ENCODE results near the gene DNTT.

The DNTT gene

DNA sequence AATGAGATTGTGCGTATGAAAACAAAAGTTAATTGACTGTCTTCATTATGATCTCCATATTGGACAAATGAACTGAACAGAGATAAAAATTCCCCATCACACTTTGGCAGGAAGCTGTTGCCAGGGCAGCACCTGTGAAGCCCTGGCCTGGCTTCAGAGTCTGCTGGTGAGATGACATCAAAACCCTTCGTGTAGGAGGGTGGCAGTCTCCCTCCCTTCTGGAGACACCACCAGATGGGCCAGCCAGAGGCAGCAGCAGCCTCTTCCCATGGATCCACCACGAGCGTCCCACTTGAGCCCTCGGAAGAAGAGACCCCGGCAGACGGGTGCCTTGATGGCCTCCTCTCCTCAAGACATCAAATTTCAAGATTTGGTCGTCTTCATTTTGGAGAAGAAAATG lies at the start of gene DNTT:
DNTT (plus strand) TSS at position 205 of the 400 bp plus-strand sequence; CDS start at position 269, 64 bp downstream.
- no peak for DNase-seq

DNA sequence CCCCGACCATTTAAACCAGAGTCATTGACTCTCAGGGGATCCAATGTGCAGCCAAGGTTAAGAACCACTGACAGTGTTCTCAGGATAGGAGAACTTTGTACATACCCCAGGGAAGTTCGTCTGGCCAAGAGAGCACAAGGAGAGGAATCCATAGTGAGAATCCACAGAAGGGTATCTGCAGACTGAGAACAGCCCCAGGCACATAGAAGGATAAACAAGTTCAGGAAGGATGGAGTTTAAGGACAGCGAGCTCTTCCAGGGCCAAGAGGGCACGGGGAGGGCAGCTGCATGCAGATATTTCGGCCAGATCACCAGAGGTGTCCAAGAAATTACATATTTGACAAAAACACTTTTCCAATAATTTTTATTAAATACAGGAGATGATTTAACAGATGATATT lies 49.3 kb upstream of the DNTT start:
- DNase-seq: no peak

DNA sequence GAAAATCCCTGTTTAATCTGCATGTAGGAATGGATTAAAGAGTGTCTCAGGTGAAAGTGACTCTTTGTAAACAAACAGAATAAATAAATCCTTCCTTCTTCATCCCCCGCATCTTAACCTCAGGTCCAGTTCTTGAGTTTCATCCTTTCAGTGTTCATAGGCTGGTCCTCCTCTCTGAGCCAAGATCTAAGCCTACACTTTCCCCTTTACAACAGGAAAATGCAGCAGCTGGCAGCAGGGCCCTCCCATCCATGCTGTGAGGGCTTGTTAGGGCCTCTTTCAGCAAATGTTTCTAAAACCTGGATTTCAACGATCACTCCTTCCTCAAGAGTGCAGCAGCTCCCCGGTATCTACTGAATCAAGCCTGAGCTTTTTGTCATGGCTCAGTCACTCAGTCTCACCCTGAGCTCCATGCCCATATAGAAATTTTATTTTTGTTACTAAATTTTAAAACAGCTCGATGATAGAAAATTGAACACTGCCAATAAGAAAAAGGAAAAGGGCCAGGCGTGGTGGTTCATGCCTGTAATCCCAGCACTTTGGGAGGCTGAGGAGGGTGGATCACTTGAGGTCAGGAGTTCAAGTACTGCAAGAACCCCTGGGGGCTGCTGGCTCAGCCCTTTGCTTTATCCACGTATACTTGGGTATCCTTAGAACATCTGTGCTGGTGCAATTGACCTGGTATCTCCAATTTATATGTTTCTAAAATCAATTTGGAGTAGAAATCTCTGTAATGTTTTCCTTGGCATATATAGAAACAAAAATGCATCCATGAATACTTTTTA lies 48.5 kb upstream of the DNTT start:
- DNase-seq: no peak

DNA sequence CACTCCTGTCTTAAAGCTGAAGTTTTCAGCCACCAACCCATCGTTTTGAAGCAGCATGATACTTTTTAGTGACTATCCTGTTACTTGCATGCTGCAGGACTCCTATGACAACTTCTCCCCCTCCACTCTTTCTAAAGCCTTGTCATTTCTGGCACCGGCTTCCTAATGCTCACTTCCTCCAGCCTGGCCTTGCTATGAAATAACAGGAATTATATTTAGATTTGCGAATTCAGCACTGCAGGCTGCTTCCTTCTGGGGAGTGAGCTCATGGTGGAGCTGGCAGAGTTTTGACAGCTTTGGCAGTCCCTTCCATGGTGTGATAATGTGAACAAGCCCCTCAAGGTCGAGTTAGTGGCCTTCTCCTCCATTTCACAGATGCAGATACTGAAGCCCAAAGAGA lies 46.3 kb upstream of the DNTT start:
- no peak for DNase-seq

DNA sequence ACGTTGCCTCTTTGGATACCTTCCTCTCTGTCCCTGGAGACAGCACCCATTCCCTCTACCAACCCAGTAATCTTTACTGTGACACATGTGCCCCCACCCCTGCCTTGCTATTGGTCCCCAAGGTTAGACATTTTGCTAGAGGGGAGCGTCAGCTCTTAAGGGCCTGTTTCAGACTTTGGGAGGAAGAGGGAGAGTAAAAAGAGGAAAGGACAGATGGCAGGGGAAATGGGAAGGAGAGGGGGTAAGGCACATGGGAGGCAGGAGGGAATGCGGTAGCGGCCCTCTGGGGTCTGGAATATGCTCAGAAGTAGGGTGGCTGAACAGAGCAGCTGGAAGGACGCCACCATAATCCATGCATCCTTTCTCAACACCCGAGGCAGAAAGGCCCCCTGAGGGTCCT lies 45.1 kb upstream of the DNTT start:
- no peak for DNase-seq

DNA sequence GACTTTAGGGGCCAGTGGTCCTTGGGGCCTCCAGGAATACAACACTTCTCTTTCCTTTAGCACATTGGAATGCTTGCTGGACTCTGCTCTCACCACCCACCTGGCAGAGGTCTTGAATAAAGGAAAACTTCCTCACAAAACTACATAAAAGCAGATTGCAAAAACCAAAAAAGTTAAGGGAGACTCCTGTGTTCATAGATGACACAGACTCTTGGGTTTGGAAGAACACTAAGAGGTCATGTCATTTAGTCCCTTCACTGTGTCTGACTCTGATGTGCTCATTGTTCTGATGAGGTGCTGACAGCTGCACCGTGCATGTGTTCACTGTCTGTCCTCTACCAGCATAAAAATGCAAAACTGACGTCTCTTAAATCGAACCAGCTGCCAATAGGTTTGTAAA lies 44.2 kb upstream of the DNTT start:
- no peak for DNase-seq

DNA sequence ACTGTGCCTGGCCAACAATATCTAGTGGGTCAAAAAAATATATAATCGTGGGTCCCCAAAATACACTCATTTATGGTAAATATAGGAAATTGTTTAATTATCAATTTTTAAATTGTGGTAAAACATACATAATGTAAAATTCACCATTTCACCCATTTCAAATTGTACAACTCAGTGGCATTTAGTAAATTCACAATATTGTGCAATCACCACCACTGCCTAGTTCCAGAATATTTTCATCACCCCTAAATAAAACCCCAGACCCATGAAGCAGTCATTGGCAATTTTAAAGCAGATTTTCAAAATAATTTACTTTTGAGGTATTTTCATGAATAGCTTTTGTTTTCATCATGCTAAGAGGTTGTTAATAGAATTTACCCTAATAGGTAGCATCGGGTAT lies 43.1 kb upstream of the DNTT start:
- no peak for DNase-seq

DNA sequence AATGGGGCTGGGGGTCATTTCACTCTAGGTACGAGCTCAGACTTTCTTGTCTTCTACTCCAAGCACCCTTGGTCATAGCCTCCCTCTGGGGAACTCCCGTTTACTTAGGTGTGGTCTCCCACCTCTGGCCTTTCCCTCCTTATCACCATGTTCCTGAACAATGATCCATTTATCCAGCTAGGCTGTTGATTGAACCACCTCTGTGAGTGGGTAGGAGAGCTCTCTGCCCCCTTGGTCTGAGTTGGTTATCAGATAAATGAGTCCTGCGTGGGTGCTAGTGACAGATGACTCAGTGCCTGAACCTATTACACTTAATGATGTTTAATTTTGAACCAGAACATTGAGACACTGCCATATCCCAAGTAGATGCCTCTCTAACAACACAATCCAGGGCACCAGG lies 42.3 kb upstream of the DNTT start:
- no peak for DNase-seq

DNA sequence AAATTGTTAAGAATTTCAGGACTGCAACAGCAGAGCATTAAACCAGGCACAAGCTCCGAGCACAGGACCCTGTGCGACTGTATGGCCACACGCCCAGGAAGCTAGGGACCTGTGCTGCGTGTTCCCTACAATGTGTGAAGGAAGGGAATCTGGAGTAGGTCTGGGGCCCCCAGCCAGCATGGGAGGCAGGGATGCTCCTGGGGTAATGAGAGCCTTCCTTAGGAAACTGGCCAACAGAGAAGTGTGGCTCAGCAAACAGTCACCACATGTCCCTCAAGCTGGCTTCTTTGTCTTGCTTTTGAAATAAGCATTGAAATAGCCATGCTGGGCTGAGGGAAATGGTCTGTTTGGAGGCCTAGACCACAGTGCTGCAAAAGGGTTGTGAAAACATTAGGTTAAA lies 41.1 kb upstream of the DNTT start:
- DNase-seq: no peak

DNA sequence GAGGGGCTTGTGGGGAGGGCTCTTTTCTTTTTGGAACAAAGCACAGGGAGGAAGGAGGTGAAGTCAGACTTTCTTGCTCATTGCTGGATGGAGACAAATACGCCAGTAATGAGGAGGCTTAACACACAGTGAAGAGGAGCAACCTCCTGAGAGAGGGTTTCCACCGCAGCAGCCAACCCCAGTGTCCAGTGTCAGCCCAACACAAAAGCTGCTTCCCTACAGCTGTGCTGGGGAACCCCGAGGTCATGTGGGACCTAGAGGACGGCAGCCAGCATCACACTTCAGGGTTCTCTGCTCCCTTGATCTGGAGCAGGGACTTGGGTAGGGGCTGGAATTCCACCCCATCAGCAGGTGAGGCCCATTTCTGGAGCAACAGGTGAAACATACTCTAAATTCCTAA lies 40.6 kb upstream of the DNTT start:
- no peak for DNase-seq

DNA sequence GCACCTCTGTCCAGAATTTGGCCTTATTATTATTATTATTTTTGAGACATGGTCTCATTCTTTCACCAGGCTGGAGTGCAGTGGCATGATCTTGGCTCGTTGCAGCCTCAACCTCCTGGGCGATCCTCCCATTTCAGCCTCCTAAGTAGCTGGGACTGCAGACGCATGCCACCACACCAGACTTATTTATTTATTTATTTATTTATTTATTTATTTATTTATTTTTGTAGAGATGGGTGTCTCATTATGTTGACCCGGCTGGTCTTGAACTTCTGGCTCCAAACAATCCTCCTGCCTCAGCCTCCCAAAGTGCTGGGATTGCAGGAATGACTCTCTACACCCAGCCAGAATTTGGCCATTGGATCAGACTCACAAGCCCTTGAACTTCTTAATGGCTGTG lies 39.3 kb upstream of the DNTT start:
- DNase-seq: no peak

DNA sequence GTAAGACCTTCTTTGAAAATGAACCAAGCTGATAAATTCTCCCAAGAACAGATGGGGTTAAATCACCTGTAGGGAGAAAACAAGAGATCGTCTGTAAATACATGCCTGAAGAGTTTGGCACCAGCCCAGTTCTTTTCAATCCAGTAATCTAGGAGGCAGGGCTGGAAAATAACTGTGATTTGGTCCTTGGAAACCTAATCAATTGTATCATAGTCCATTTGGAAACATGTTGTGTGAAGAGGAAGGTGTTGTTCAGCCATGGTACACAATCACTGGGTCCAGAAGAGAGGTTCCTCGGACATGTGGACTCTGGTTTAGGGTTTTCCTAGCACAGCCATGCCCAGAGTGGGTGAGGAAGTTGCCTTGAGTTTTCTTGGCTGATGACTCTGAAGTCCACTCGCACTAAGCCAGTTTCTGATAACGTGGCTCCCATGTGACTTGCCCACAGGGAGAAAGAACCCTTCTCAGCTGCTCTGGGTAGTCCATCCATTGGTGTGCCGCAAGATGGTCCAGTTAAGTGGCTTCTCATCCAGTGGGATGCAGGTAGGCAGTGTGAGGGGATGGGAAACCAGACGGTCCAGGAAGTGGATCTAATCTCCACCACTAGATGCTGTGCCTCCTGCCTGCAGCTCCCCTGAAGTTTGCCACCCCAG lies 38.0 kb upstream of the DNTT start:
- no peak for DNase-seq

DNA sequence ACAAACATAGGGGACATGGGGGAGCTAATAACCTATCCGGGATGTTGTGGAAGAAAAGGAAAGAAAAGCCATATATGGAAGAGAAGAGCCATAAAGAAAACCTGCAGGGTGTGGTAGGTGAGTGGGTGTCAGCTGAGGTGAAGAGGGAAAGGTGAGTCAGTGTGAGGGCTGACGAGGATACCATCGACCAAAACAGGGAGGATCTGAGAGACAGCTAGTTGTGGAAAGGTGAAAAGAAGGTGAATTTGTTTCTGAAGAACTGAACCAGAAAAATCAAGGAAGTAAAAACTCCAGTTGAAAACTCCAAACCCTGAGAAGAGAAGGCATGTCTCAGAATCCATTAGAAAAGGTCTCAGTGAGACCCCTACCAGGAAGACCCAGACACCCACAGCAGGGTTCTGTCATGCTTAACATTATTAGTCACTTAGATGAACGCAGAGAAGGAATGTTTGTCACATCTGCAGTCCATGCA lies 37.0 kb upstream of the DNTT start:
- no peak for DNase-seq

DNA sequence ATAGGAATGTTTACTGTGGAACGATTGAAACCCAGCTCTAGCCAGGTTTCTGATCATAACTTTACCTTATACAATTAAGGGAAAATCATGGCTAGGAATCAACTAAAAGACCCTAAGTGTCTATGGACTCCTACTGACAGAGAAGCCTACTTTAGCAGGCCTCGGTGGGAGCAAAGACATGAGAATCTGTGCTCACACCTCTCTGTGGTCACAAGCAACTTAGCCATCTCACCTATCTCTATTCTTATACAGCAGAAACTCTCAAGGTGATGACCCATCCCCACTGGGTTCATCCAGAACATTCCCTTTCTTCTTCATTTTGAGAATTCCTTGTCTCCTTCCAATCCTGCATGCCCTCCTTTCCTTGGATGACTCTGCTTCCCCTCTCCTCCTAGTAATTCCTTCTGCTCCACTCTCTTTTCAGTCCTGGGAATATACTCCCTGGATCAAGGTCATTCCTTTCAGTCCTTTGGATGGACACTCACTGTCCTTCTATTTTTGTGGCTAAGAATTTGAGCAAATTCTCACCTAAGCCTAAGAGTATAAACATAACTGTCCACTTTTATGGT lies 35.8 kb upstream of the DNTT start:
- DNase-seq: no peak

DNA sequence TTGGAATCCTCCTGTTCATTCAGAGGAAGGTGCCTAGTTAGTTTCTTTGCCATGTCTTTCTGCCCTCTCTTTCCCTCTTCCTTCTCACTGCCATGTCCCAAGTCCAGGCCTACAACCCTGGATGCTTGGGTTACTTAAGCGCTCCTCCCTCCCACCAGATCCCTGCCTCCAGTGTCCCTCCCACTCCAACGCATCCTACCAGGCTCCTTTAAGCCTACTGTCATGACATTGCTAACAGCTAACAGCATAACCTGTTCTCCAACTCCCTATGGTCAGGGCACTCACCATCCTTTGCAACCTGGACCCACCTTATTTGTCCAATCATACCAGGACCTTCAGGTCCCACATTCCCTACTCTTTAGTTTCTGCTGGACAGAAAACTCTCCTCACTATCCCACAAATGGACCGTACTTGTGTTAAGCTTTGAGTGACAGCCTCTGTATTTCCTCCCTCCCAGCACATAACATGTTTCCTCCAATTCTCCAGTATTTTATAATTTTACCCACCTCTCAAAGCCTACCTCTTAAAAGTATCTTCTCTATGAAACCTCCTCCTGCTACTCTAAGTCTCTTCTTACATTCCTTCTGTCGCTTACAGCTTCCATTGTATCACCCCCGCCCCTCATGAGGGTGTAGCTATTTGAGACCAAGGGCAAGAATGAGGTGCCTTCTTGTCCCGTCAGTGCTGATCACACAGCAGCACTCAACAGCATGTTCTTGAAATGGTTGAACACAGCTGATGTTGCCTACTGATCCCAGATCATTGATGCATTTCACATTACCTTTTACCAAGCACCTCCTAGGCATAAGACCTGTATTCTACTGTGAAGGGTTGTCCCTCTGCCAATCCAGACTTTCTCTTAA lies 34.6 kb upstream of the DNTT start:
- DNase-seq: no peak

DNA sequence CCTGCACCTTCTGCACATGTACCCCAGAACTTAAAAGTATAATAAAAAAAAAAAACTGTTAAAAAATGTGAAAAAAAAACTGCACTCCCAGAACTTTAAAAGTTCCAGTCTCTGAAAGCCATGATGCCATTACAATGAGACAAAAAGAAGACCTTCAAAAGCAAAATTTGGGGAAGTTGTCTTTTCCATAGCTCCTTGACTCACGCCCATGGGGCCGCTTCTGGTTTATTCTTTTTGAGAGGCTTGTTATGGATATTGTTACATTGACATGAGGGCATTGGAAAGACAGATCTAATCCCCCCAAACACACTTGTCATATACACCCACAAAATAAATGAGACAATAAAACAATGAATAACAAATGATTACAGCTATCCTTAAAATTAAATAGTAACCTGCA lies 33.7 kb upstream of the DNTT start:
- DNase-seq: no peak

DNA sequence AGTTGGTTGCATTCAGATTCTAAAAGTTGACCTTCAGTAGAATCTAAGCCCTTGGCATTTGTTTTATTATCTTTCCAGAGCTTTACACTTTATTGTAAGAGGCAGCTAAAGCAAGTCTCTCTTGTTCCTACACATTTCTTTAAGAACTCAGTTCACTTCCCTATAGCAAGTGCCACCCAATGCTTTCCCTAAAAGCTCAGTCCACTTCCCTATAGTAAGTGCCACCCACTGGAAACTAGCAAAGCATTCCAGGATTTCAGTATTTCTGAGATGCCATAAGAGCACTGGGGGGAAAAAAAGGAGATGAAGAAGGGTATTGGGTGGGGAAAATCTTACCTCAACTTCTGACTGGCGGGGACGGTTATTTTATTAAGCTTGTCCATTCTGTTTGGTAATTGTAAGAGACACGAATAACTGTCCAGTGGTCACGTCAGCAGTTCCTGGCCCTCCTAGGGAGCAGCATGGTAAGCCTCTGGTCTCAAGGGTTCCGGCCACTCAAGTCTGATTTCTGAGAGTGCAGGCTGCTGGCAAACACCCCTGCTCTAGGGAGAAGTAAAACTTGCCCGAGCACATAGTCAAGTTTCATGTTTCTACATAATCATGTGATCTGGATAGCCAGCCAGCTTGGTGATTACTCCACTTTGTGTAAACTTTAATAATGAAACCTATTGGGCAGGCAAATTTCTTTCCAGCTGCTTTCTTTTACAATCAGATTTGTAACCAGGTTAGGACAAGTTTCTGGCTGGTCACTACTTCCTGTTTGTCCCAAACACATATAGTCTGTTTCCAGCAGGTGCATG lies 33.0 kb upstream of the DNTT start, which contains the start of gene BLNK:
BLNK (minus strand) TSS at position 554 of the 800 bp plus-strand sequence; CDS start at position 383, 171 bp downstream.
- DNase-seq: no peak

DNA sequence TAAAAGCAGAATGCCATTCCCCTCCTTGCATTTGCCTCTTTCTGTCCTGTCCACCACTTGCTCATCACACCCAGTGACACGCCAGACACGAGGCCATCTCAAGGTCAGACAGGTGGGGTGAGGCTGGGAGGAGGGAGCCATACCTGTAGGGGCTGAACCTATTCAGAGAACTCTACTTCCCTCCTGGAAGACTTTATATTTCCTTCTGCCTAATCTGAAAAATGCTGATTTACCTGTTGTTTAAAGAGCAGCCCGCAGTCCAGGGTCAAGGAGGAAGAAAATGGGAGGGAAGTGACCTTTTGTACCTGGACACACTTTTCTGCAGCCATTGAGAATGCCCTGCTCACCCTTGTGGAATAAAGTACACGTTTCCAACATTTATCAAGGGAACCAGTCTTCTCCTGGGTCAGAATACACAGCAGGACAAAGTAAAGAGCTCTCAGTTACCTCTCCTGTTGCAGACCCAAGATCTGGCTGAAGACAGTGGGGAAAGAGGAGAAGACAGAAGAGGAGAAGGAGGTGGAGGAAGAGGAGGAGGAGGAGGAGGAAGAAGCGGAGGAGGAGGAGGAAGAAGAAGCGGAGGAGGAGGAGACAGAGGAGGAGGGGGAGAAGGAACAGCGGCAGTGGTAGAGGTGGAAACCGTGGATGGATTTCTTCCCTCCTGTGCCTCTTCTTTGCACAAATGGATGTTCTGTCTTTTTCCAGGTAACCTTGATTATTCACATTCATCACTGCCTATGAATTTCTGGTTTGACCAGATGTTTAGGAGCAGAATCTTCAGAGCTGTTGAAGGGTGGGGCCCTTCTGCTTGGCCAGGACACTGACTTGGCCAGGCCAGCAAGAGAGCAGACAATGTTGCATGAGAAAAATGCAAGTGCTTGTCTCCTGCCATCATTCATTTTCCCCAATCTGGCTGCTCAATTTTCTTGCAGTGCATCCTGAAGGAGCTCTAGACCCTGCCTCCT lies 31.6 kb upstream of the DNTT start:
- DNase-seq: no peak

DNA sequence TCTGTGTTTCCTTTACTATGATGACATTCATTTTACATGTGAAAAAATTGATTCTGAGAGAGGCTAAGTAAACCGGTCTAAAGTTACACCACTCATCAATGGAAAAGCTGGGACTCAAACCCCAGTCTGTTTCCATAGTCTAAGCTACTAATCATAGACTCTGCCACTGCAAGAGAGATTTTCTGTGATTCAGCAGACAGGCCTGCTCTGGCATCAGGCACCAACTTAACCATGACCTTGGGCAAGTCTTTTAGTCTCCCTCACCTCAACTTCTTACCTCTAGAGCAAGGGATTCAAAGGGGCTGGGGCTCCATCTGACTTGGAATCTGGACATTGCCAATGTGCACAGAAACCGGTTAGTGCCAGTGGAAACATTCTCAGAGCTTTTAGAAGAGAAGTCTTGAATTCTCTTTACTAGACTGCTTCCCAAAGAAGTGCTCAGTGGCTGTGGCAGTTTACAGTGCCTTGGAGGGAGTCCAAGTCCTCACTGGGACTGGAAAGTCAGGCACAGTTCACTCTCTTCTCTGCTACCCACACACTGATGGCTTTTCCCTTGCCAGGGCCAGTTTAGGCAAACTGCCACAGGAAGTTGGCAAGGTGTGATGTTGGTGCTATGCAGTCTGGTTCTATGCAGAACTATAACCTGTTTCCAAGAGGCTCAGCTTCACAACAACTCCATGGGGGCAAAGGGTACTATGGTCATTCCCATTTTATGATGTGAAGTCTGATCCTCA lies 28.4 kb upstream of the DNTT start:
- DNase-seq: no peak

DNA sequence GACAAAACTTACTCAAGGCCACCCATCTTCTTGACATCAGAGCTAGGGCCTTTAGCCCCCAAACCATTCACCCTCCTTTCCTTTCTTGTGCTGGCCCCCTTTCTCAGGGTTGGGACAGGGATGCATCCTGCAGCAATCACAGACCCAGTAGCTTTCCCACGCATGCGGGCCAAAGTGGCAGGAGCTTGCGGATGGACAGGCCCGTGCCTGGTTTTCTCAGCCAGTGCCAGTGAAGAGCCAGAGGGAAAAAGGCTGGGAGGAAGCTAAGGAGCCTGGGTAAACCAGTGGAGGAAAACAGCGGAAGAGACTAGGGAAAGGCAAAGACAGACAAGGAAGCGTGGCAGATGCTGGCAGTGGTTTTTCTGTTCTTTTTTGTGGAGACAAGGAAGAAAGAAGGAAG lies 27.8 kb upstream of the DNTT start:
- no peak for DNase-seq
